CD4-positive, alpha-beta T cell treated with Interleukin-10 for 1 hour (primary cell): ENCODE results near the gene USP47.

Source experiments
- DNase-seq: peaks from one replicate; pipeline ENCODE4 v3.0.0-alpha.2; 2020

The USP47 gene

DNA sequence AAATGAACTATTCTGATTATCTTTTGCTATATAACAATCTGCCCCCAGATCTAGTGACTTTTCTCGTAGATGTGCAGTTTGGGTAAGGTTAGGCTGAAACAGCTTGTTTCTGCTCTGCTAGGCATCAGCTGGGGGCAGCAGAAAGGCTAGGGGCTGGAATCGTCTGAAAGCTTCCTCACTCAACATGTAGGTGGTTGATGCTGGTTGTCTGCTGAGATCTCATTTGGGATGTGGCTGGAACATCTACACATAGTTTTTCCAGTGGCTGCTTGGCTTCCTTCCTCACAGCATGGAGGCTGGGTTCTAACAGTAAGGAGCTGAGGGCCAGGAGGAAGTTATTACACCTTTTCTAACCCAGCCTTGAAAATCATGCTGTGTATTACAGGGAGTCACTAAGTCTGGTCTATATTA lies 30.2 kb downstream of the USP47 start:
- DNase-seq = no peak

DNA sequence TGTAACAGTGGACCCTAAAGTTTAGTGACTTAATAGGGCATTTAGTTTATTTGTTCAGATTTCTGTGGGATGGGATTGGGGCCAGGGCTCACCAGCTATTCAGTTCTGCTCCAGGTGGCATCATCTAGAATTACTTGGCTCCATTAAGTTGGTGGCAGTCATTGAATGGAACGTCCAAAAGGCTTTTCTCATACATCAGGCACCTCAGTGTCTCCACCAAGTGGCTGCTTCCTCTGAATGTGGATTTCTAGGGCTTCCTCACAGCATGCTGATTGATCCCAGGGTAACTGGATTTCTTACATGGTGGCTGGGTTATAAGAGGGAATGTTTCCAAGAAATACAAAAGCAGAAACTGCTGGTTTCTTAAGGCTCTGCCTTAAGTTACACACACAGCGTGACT lies 34.7 kb downstream of the USP47 start:
- no peak for DNase-seq

DNA sequence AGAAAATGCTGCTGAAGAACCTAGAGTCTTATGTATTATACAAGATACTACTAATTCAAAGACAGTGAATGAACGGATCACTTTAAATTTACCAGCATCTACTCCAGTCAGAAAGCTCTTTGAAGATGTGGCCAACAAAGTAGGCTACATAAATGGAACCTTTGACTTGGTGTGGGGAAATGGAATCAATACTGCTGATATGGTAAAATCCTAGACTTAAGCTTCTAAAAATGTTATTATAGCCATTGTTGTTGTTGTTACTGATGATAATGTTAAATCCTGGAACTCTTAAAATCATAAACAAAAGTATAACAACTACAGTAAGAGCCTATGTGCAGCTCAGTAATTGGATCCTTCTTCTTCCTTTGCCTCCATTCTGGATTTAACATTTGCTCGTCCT lies 38.4 kb downstream of the USP47 start:
- DNase-seq = no peak

DNA sequence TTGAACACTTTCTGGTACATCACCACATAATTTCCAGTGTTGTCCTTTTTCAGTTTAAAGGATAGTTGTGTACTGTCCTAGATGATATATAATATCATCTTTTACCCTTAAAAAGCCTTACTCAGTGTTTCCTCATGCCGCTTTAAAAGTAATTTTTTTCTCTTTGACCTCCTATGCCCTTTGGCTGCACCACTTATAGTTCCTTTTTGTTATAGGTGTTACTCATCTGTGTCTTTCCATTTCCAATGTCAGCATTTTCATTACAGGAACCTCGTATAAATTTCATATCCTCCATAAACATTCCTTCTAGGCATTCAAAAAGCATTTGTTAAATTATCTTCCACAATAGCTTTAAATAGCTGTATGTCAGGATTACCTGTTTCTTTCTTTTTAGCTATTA lies 40.8 kb downstream of the USP47 start:
- no peak for DNase-seq

DNA sequence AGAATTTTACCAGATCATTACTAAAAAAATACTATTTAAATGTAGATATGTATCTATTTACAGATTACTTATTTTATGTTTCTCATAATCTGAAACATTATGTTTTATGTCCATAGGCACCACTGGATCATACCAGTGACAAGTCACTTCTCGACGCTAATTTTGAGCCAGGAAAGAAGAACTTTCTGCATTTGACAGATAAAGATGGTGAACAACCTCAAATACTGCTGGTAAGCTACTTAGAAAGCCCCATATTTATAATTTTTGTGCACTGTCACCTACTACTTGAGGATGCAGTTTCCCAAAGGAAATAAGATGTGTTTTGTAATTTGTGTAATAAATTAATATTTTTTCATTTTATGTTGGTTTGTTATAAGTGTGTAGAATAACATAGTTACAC lies 42.6 kb downstream of the USP47 start:
- DNase-seq = no peak

DNA sequence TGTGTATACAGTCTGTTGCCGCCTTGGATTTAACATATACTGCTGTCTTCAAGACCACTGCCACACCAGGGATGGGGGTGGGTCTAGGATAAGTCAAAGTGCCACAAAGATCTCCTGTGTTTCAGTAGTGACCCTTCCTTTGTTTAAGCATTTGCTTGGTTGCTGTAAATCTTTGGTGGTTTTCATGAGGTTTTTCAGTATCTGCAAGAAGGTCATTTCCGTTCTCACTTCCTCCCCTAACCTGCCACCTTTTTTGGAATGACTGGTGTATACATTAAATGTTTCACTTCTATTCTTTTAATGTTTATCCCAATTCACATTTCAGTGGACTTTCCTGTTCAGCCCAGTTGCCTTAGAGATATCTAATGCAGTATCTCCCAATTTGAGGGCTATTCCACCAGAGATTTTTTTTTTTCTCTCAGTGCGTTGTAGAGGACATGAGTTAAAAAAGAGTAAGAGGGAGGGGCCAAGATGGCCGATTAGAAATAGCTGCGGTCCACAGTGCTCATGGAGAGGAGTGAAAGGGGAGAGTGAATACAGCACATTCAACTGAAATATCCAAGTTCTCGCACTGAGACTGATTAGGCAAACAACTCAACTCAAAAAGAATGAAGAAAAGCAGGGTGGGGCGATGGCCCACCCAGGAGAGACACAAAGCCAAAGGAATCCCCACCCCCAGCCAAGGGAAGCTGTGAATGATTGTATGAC lies 43.2 kb downstream of the USP47 start:
- no peak for DNase-seq

DNA sequence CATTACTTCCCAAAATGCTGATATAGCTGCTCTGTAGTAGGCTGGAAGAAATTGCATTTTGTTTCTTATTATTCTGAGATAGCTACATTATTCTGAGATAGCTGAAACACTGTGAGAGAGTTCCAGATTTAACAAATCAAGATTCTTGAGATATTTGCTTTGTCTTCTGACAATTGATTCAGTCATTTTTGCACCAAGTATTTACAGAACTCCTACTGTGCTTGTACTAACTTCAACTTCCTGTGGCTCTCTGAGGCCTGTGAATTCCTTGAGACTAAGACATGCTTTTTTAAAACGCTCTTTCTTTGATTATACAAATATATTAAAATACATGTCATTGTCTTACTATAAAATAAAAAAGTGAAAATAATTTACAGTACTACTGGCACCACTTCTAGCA lies 52.7 kb downstream of the USP47 start:
- no peak for DNase-seq

DNA sequence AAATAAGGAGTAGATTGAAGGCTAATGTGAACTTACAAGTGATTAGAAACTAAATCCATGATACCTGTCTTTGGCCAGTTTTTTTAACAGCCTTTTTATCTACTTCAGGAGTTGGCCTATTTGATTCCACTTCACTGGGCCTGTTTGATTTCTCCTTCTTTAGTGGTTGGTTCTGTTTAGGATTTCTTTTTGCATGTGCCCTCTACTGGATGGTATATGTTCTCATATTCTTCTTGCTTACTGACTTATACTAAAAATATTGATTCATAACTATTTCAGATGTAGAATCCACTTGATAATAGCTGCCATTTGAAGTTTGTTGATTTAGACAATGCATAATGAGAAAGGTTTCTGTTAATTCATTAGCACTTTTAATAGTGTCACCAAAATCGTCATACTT lies 53.9 kb downstream of the USP47 start:
- DNase-seq = no peak

DNA sequence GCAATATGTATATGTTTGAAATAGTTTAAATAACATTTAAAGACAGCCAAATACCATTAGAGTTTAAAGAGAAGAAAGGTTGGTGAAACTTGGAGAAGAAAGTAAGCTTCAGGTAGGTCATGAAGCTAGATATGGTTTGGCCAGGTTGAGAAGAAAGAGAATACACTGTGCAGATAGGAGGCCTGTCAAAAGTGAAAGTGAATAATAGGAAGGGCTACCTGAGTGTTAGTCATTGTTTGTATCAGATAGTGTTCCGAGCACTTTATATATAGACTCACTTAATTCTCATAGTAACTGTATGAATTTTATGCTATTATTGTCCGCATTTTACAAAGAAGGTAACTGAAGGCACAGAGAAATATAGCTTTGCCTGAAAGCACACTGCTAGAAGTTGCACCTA lies 56.9 kb downstream of the USP47 start:
- DNase-seq = no peak

DNA sequence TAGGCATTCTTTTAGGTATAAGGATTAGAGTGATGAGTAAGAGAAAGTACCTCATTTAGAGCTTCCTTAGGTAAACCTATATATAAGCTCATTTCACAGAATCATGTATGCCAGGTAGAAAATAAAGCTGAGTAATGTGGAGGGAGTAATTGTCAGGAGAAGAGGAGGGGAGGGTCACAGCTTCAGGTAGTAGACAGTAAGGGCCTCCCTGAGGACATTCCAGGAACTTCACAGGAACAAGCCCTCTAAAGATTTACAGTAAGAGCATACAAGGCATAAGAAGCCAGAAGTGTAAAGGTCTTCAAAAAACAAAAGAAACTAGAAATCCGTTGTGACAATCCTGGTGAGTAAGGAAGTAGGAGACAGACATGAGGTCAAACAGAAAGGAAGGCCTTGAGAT lies 57.6 kb downstream of the USP47 start:
- no peak for DNase-seq

DNA sequence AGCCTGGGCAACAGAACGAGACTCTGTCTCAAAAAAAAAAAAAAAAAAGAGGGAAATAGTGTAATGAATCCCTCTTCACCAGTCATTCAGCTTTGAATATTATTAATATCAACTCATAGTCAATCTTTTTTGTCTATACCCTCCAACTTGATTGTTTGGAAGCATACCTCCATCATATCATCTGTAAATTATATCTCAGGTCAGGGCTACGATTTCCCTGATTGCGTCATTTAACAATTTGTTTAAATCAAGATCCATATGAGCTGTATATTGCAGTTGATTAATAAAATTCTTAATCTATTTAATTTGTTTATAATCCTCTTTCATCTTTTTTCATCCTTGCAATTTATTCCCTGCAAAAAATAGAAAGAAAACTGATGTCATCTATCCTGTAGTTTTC lies 60.2 kb downstream of the USP47 start:
- no peak for DNase-seq

DNA sequence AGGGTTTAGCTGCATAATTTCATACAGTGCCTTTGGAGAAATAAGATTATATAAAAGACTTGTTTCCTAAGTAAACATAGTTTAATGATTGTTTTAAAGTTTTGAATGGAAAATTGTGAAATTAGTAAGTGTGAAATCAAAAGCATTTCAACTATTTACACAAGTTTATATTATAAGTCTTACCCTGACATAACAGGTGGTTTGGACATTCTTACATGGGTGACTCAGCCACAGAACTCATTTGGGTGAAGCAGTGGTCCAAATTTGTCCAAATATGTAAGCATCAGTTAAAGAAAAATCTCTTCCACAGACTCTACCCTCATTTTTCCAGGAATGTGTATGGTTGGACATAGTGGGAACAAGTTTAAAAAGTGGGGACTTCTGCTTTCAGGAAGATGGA lies 68.0 kb downstream of the USP47 start:
- DNase-seq = no peak

DNA sequence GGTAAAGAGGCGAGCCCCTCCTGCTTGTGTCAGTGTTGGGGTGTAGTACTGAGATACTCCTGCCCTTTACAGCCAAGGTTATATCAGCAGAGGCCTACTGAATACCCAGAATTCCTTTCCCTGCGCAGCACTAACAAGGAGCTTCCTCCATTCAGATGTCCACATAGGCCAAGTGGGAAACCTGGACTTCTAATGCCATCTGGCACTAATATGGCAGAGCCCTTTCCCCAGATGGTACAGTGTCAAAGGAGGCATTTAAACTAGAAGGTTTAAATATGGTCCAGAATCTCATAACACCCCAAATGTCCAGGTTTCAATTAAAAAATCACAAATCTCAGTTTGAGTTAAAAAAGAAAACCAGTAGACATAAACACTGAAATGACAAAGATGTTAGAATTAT lies 68.8 kb downstream of the USP47 start:
- DNase-seq = no peak

DNA sequence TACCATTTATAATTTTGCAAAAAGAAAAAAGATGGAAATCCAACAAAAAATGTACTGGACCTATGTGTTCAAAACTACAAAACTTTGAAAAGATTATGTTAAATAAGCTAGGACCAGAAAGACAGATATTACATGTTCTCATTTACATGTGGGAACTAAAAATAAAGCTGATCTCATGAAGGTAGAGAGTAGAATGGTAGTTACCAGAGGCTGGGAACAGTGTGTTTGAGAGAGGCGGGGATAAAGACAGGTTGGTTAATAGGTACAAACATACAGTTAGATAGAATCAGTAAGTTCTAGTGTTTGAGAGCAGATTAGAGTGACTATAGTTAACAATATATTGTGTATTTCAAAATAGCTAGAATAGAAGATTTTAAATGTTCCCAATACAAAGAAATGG lies 71.6 kb downstream of the USP47 start:
- no peak for DNase-seq

DNA sequence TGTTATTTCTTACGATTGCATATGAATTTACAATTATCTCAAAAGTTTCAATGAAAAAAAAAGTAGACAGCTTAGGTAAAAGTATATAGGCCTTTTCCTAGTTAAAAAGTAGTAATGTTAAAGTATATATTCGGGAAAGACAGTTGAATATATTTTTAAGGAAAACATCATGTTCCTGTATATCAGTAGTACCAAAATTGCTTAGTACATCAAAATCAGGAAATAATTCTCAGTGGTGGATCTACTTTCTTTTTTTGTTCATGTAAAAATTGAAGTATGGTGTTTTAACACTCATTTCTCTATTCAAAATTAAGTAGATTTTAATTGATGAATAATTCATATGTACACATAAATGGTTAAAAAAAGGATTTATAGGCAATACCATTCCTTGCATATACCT lies 73.9 kb downstream of the USP47 start:
- DNase-seq = no peak

DNA sequence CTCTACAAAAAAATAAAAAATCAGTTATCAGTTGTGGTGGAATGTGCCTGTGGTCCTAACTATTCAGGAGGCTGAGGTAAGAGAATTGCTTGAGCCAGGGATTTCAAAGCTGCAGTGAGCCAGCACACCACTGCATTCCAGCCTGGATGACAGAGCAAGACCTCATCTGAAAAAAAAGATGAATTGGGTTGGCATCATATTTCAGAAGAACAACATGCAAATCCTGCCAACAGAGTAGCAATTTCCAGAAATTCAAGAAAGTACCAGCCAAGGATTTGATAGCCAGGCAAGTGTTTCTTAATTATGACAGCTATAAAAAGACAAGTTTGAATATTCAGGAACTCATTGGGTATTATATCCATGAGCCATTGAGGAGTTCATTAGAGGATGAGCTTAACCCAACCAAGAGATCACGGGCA lies 75.2 kb downstream of the USP47 start:
- DNase-seq = no peak

DNA sequence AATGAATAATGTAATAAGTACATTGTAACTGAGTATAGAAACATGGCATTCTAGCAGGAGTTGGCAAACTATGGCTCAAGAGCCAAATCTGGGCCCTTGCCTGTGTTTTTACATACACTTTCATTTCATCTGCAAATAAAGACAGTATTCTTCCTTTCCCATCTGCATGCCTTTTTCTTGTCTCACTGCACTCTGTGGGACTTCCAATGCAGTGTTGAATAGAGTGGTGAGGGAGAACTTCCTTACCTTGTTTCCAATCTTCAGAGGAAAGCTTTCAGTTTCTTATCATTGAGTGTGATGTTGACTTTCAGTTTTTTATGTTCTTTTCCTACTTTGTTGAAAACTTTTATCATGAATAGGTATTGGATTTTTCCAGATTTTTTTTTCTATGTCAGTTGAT lies 82.1 kb downstream of the USP47 start:
- no peak for DNase-seq

DNA sequence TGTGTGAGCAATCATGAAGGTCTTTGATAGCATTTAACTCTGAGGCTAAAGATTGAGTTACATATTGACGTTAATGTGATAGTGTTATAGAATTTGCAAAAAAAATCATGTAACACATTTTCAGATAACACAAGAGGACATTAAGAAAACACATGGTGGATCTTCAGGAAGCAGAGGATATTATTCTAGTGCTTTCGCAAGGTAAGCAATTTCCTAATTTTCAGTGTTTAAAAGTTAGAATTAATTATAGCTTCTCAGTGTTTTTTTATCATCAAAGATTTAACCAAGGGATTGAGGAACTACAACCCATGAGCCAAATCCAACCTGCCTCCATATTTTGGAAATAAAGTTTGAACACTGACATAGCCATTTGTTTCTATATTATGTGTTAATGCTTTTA lies 88.1 kb downstream of the USP47 start:
- DNase-seq = no peak

DNA sequence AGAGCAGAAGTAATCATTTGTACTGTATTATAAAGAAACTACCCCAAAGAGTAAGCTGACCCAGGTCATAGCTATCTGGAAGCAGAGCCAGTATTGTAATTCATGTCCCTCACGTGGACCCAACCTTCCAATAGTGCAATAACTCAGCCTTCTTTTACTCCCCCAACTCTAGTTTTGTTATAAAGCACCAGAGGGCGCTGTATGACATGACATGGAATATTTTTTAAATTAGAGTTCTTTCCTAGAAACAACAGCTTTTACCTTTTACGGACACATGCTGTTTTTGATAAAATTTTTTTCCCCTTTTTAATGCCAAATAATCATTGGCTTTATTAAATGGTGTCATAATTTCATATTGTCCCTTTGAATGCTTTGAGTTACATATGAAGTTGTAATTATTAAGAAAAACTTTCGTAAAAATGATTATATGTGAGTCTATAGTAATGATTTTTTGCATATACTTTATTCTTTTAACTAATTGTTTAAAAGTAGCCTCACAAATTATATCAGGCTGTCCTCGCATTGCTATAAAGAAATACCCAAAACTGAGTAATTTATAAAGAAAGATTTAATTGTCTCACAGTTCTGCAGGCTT lies 89.8 kb downstream of the USP47 start:
- DNase-seq = peak; percentile 60

DNA sequence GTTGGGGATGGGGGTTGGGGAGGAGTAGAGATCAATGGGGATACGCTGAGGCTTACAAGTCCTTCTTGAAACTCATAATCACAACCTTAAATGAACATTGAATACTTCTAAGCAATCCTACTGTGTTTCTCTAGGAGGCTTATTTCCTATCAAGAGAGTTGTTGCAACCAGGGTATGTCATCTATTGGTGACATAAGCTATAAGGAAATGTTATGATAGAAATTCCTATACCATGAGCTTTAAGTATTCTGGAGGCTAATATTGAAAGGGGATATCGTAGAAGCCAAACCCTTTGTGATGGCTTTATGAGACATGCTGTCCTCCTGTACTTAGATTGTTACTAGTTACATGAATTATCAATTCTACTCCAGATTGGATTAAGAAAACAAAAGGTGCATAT lies 93.8 kb downstream of the USP47 start:
- DNase-seq = no peak

DNA sequence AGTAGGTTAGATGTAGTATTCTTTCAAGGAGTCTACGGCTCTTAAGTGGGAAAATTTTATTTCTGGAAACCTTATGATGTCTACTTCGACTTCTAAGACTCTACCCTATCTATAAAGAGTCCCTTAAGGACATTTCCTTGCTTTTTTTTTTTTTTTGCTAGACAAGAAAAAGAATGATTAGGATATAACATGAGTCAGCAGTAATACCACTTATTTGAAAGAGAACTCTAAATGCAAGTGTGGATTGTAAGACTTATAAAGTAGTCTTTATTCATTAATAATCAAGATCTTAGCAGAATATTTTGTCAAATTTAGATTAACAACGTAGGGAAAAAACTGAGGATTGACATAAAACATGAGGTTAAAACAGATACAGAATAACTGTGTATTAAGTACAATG lies 95.7 kb downstream of the USP47 start:
- no peak for DNase-seq

DNA sequence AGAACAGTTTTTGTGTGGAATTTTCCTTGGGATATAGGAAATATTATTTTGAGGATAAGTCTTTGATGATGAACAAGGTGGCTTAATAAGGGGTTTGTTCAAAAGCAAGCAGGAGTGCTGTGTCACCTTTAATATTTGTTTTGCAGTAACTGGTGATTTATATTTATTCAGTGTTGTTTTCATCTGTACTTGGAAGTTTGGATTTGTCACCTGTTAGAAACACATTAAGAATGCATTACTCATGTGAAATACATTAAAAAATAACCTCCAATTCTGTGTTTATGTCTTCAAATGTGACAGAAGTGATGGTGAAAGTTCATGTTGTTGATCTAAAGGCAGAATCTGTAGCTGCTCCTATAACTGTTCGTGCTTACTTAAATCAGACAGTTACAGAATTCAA lies 96.2 kb downstream of the USP47 start:
- no peak for DNase-seq

DNA sequence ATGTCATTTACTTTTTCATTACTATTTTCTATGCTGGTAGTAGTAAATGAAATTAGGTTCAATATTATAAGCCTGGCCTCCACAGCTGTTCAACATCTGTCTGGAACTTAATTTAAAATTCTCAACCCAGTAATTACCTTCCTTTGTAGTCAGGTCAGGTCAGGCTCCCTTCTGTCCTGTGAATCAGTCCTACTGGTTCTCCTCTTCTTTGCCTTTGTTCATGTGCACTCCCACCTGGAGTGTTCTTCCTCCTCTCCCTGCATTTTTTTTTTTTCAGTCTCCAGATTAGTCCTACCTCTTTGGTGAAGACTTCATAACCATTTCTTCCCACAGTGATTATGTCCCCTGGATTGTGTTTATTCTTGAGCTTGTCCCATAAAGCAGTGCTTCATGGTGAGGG lies 98.8 kb downstream of the USP47 start:
- DNase-seq = no peak

DNA sequence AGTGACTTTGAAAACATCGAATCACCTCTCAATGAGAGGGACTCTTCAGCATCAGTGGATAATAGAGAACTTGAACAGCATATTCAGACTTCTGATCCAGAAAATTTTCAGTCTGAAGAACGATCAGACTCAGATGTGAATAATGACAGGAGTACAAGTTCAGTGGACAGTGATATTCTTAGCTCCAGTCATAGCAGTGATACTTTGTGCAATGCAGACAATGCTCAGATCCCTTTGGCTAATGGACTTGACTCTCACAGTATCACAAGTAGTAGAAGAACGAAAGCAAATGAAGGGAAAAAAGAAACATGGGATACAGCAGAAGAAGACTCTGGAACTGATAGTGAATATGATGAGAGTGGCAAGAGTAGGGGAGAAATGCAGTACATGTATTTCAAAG lies 100.9 kb downstream of the USP47 start:
- no peak for DNase-seq

DNA sequence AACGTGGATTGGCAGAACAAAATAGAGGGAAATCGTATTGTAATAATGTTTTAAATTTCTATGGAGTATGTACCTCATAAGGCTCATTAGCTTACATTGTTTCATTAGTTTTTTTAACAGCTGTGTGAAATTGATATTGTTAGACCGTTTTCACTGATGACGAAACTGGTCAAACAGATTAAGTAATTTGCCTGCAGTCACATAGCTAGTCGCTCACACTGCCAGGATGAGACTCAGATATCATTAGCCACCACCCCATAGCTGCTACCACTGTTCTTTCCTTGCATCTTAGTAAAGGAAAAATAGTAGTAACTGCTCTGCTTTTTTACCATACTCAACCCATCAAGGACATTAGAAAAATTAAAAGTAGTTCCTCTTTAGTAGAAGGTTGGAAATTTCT lies 102.7 kb downstream of the USP47 start:
- DNase-seq = no peak
